ENCODE results near the gene PDE1C. TPM values are rescaled to one million over a fixed set of nuclear protein-coding genes. Genes with fewer than 3 reads are reported as not detected.

PDE1C gene
- total RNA-seq, 1 donor from 2014 or later = 0.13 TPM

- no peak for DNase-seq (ENCODE audit: low read depth, low spot score)
These were observed 360.0 kb downstream of the PDE1C start for GRCh38 chr7:31710171-31710570.

DNA sequence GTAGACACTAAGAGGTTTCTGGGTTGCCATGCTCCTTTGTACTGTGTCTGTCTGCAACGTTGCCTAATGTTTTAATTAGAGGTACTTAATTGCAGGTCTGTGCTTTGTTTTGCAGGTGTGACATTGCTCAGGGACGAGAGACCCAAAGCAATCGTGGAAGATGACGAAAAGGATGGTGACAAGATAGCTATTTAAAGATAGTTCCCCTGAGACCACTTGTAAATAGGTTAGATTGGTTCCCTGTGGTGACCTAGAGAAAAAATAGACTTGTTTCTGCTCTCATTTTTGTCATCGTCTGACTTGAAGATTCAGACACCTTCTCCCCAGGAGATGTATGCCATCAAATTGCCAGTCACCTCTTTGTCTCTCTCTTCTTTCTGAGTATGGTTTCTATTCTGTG, 363.1 kb downstream of the PDE1C start:
- DNase-seq (ENCODE audit: low read depth, low spot score) = no peak

DNA sequence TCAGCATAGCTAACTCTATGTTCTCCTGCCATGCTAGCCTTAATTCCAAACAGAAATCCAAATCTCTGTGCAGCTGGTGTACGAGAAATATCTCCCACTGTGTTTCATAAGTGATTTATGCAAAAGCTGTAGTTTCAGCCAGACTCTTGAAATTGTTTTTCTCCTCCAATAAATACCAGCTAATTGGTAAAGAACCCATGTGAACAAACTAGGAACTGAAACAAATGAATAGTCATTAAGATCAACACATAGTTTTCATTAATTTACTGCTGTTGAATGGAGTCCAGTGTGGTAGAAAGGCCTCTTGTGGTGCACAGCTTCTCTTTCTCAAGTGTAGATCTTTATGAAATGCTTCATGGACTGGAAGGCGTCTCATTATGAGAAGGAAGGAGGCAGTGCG, 364.8 kb downstream of the PDE1C start:
- no peak for DNase-seq (ENCODE audit: low read depth, low spot score)

DNA sequence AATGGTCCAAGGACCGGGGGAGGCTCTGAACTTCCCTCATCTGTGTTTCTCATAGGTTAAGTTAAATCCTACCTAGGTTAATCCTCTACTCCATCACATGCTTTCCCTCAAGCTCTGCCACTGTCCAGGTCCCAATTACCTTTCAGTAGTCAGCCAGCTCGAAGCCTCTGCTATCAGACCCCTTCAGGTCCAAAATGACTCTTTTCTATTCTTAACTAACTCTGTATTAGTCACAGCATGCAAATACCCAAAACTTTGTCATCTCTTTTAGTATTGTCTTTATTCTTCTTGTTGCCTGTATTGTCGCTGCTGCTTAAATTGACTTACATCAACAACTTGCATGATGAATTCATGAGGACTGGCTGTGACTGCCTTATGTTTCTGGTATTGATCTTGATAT, 367.9 kb downstream of the PDE1C start:
- DNase-seq (ENCODE audit: low read depth, low spot score) = no peak
